Measurements from ENCODE around the gene ZNF148. TPM values are rescaled to one million over a fixed set of nuclear protein-coding genes. Genes with fewer than 3 reads are reported as not detected.

The ZNF148 gene
- total and polyA plus RNA-seq, 7 donors: 3.5 to 29.8 (median 22.7) TPM

- intact Hi-C loops (cut with DNase I): no loop called here
- no peak overlapping the region for H3K4me3 ChIP-seq
- ATAC-seq (no peak), DNase-seq (no peak)
- WGBS, 3 donors: 49 to 63% (median 51%) methylated on average over 2 of the region's 2 CpGs
- H3K9me3 ChIP-seq: no peaks in the 10 kb centered on the region
- peaks cover 51% of the 10 kb centered on the region for H3K4me1 ChIP-seq
- no peaks in the 10 kb centered on the region for H3K36me3 ChIP-seq (ENCODE audit: insufficient read depth in 1 of 2, low read depth in 1 of 2)
- H3K27ac ChIP-seq: no peak overlapping the region
- no peaks in the 10 kb centered on the region for H3K27me3 ChIP-seq (ENCODE audit: insufficient read depth in 3 of 3, low read length in 2 of 3)
- TF ChIP-seq CTCF (IDR thresholded peaks at IDR 0.05): no peak
These were observed 23.2 kb downstream of the ZNF148 start for GRCh38 chr3:125351814-125352456.

- no peaks in the 10 kb centered on the region for H3K9me3 ChIP-seq
- ATAC-seq: no peak
These were observed 24.0 kb downstream of the ZNF148 start for GRCh38 chr3:125351152-125351551.

GRCh38 chr3:125350597-125350996 lies 24.5 kb downstream of the ZNF148 start:
- intact Hi-C loops (cut with DNase I): no loop called here
- WGBS, 3 donors: 67 to 76% (median 68%) methylated on average over 5 of the region's 5 CpGs

More at GRCh38 chr3:125351152-125351551, 24.0 kb downstream of the ZNF148 start:
- peaks cover 46% of the 10 kb centered on the region for H3K4me1 ChIP-seq
- TF ChIP-seq CTCF (IDR thresholded peaks at IDR 0.05): no peak
- intact Hi-C loops (cut with DNase I): no loop called here
- no peak for DNase-seq
- H3K27me3 ChIP-seq (ENCODE audit: insufficient read depth in 3 of 3, low read length in 2 of 3): no peaks in the 10 kb centered on the region
- H3K4me3 ChIP-seq: no peak overlapping the region
- 90 to 97% (median 92%) methylated on average over 7 of the region's 7 CpGs for WGBS, 3 donors
- no peak overlapping the region for H3K27ac ChIP-seq
- no peaks in the 10 kb centered on the region for H3K36me3 ChIP-seq (ENCODE audit: insufficient read depth in 1 of 2, low read depth in 1 of 2)

GRCh38 chr3:125349556-125350165 lies 25.5 kb downstream of the ZNF148 start:
- no peak overlapping the region for H3K4me3 ChIP-seq
- H3K27ac ChIP-seq: no peak overlapping the region
- ATAC-seq: no peak
- peaks cover 41% of the 10 kb centered on the region for H3K4me1 ChIP-seq
- no peaks in the 10 kb centered on the region for H3K36me3 ChIP-seq (ENCODE audit: insufficient read depth in 1 of 2, low read depth in 1 of 2)
- no peak for TF ChIP-seq CTCF (IDR thresholded peaks at IDR 0.05)
- no peaks in the 10 kb centered on the region for H3K9me3 ChIP-seq
- no peak for DNase-seq
- H3K27me3 ChIP-seq (ENCODE audit: insufficient read depth in 3 of 3, low read length in 2 of 3): no peaks in the 10 kb centered on the region
- intact Hi-C loops (cut with DNase I): no loop called here

More at GRCh38 chr3:125350597-125350996, 24.5 kb downstream of the ZNF148 start:
- TF ChIP-seq CTCF (IDR thresholded peaks at IDR 0.05): no peak
- DNase-seq (no peak), ATAC-seq (no peak)
- Histone ChIP-seq H3K9me3 (no peaks in the 10 kb centered on the region), H3K4me3 (no peak overlapping the region), H3K36me3 (ENCODE audit: insufficient read depth in 1 of 2, low read depth in 1 of 2) (no peaks in the 10 kb centered on the region), H3K4me1 (peaks cover 44% of the 10 kb centered on the region), H3K27ac (no peak overlapping the region), H3K27me3 (ENCODE audit: insufficient read depth in 3 of 3, low read length in 2 of 3) (no peaks in the 10 kb centered on the region)

Data from psoas muscle (tissue), 8 donors.